BE2C (cell line): ENCODE data around the gene CACNG3.

Source experiments
- DNase-seq: peaks from one replicate; pipeline ENCODE4 v3.0.0-alpha.2; 2020
- H3K27me3 ChIP-seq: fragments of 250-450 bp; sonication (Bioruptor Pico); 2 replicates; pipeline ENCODE4 v1.5.1; 2020; ENCODE audit warnings: mild to moderate bottlenecking
- H3K36me3 ChIP-seq: fragments of 250-450 bp; sonication (Bioruptor Pico); 2 replicates; pipeline ENCODE4 v1.5.1; 2020; ENCODE audit warnings: mild to moderate bottlenecking
- H3K4me1 ChIP-seq: fragments of 250-450 bp; sonication (Bioruptor Pico); 2 replicates; pipeline ENCODE4 v1.5.1; 2020
- H3K4me3 ChIP-seq: 2 replicates; pipeline ENCODE4 v1.5.1; 2011; ENCODE audit warnings: low read depth, low read length
- H3K9me3 ChIP-seq: fragments of 250-450 bp; sonication (Bioruptor Pico); 2 replicates; pipeline ENCODE4 v1.5.1; 2020
- TF ChIP-seq, protein P1 (sequence below): IDR thresholded peaks from 2 replicates; pipeline ENCODE4 v1.5.1; 2012; ENCODE audit warnings: mild to moderate bottlenecking, low read depth, low read length

Gene CACNG3

DNA sequence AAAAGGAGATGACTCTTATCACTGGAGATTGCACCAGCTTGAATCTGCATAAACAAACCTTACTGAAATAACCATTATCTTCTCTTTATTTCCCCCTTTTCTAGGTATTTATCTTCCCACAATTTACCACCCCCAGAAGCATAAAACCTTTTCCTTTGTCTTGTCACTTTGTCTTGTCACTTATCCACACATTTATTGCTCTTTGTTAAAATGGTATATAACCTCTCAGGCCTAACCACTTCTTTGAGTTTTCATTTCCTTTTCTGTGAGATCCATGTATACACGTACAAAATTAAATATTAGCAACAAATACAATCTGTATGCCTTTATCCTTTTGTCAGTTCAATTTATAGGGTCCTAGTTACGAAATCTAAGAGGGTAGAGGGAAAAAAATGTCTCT lies 122.9 kb downstream of the CACNG3 start:
- no peak for DNase-seq
- Histone ChIP-seq H3K9me3 (no peaks in the 10 kb centered on the region), H3K4me3 (no peak overlapping the region)

DNA sequence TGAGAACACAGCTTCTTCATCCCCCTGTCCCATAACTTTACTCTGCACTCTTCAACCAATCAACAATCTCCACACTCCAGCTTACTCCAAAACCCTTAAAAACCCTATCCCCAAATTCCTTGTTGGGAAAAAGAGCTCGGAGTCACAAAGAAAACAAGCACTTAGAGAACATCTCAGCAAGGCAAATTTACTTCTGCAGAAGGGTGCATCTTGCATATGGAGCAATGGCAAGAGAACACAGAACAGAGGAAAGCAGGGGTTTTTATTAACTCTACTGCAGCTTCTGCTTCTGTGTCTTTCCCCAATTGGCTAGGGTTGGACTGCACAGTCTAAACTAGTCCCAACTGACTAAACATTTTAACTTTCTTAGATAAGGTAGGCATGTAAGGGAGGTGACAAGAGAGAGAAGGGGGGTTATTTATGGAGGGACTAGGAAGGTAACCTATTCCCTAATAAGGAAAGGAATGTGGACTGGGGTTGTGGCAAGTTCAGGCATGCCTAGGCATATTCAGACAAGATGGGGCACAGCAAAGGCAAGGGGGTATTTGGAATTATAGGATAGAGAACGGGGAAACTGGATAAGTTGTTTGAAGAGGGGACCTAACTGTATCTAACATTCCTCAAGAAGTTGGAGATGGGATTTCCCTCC lies 125.5 kb downstream of the CACNG3 start:
- no peaks in the 10 kb centered on the region for H3K9me3 ChIP-seq
- H3K36me3 ChIP-seq = no peaks in the 10 kb centered on the region
- H3K4me3 ChIP-seq = no peak overlapping the region
- TF ChIP-seq, protein P1, sequence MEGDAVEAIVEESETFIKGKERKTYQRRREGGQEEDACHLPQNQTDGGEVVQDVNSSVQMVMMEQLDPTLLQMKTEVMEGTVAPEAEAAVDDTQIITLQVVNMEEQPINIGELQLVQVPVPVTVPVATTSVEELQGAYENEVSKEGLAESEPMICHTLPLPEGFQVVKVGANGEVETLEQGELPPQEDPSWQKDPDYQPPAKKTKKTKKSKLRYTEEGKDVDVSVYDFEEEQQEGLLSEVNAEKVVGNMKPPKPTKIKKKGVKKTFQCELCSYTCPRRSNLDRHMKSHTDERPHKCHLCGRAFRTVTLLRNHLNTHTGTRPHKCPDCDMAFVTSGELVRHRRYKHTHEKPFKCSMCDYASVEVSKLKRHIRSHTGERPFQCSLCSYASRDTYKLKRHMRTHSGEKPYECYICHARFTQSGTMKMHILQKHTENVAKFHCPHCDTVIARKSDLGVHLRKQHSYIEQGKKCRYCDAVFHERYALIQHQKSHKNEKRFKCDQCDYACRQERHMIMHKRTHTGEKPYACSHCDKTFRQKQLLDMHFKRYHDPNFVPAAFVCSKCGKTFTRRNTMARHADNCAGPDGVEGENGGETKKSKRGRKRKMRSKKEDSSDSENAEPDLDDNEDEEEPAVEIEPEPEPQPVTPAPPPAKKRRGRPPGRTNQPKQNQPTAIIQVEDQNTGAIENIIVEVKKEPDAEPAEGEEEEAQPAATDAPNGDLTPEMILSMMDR = no peak
- no peaks in the 10 kb centered on the region for H3K4me1 ChIP-seq
- no peak for DNase-seq
- H3K27me3 ChIP-seq = no peaks in the 10 kb centered on the region

More for the DNA sequence above, 122.9 kb downstream of the CACNG3 start:
- TF ChIP-seq, protein P1 = no peak
- no peaks in the 10 kb centered on the region for H3K27me3 ChIP-seq
- no peaks in the 10 kb centered on the region for H3K4me1 ChIP-seq
- no peaks in the 10 kb centered on the region for H3K36me3 ChIP-seq

DNA sequence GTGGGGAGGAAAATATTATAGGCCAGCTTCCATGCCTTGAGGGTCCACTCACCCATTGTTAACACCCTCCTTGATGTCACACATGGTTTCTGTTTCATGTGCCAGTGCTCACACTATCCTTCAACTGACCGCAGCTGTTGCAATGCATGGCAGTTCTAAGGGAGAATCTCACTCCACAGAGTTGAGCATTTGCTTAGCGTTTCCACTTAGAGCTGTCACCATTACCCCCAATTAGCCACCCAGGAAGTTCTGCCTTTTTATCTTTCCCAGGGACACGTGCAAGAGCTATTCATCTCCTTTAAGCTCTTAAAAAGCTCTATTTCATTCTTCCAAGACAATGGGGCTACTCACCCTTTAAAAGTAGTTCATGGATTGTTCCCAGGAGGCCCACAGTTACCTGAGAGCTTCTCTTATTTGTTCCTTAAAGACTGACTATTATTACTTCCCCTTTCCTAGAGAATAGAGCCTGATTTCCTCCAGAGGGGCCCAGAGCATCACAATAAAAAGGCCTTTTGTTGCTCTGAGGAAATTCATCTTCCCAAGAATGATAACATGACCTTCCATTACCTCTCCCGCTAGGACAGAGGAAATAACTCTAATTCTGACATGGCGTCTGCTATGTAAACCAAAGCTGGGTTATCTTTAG lies 126.8 kb downstream of the CACNG3 start:
- no peaks in the 10 kb centered on the region for H3K9me3 ChIP-seq
- DNase-seq = no peak

DNA sequence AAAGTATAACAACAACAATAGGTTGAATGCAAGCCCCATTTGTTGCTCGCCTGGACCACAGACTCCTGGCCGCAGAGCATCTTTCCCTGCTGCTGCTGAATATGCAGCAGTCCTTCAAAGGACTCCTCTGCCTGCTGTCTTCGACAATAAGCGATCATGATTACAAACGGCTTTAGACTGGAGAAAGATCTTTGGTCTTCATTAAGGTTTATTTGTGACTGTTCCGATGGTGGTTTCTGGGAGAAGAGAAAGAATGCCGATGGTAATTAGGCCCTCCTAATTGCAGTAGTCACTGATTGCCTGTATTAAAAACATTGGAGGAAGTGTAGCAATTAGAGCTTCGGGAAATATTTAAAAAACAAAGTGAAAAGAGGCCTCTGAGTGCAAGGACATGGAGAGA lies 138.2 kb downstream of the CACNG3 start:
- no peak overlapping the region for H3K4me3 ChIP-seq
- no peaks in the 10 kb centered on the region for H3K36me3 ChIP-seq
- no peaks in the 10 kb centered on the region for H3K9me3 ChIP-seq
- no peaks in the 10 kb centered on the region for H3K4me1 ChIP-seq
- TF ChIP-seq, protein P1 = no peak
- no peaks in the 10 kb centered on the region for H3K27me3 ChIP-seq
- no peak for DNase-seq

More for the DNA sequence above, 126.8 kb downstream of the CACNG3 start:
- TF ChIP-seq, protein P1 = no peak
- no peaks in the 10 kb centered on the region for H3K36me3 ChIP-seq
- H3K4me3 ChIP-seq = no peak overlapping the region
- no peaks in the 10 kb centered on the region for H3K27me3 ChIP-seq
- no peaks in the 10 kb centered on the region for H3K4me1 ChIP-seq

DNA sequence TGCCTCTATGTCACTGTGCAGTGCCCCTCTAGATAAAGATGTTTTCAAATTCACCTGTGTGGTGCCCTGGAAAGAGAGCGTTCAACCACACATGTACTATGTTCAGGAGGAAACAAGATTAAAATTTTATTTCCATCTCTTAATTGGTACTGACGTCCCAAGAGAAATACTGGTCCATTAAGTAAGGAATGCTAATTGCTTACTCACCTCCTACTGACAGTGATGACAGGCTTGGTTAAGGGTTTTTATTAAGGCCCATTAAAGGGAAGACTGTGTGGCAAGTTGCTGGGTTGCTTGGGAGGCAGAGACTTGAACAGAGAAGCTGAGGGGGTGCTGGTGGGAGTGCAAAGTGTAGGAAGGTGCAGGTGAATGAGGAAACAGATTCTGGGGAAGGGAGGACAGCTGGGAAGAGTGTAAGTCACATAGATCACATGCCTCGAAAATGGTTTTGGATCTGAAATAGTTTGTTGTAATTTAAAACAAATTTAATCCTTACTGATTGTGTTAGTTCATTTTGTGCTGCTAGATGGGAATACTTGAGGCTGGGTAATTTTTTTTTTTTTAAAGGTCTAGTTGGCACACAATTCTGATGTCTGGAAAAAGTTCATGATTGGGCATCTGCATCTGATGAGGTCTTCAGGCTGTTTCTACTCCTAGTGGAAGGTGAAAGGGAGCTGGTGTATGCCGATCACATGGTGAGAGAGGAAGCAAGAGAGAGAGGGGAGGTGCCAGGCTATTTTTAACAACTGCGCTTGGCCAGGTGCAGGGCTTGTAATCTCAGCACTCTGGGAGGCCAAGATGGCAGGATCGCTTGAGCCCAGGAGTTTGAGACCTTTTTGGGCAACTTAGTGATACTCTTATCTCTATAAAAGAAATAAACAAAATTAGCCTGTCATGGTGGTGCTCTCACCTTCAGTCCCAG lies 140.5 kb downstream of the CACNG3 start:
- H3K4me3 ChIP-seq = no peak overlapping the region
- H3K27me3 ChIP-seq = no peaks in the 10 kb centered on the region
- H3K9me3 ChIP-seq = no peaks in the 10 kb centered on the region
- no peaks in the 10 kb centered on the region for H3K36me3 ChIP-seq
- H3K4me1 ChIP-seq = no peaks in the 10 kb centered on the region
- TF ChIP-seq, protein P1 = no peak
- DNase-seq = no peak
